MCF 10A (cell line): ENCODE measurements around the gene CCDC9B. TPM values are rescaled to one million over a fixed set of nuclear protein-coding genes. Genes with fewer than 3 reads are reported as not detected.

Source experiments
- BruUV-seq: library from RNA; stranded (reverse); fragments of 400-500 nt; replicated peaks from 2 replicates; lab custom pipeline; 2021; lab: Mats Ljungman, UMichigan
- CTCF ChIA-PET: fragments of 300-600 bp; sonication (Branson Sonifier 250); formaldehyde crosslinking; extraction: SDS; loops from one replicate; lab custom pipeline; 2021; ENCODE audit warnings: antibody characterized with exemption, inconsistent platforms; lab: Yijun Ruan, JAX
- POLR2A ChIA-PET: fragments of 300-600, 350-650 bp; sonication (Branson Sonifier 250); formaldehyde crosslinking; extraction: SDS; loops from one replicate; lab custom pipeline; 2020; ENCODE audit warnings: antibody characterized with exemption, inconsistent platforms; lab: Yijun Ruan, JAX
- DNase-seq: peaks from one replicate; pipeline ENCODE4 v3.0.0-alpha.2; 2018; ENCODE audit not compliant: unreplicated experiment
- H3K27ac Mint-ChIP-seq: one replicate; pipeline ENCODE4 v1.8.0; 2022; ENCODE audit warnings: mild to moderate bottlenecking, low read depth, mixed read lengths; ENCODE audit not compliant: unreplicated experiment
- H3K27me3 Mint-ChIP-seq: one replicate; pipeline ENCODE4 v1.8.0; 2022; ENCODE audit warnings: mixed read lengths; ENCODE audit not compliant: insufficient read depth, unreplicated experiment
- H3K36me3 Mint-ChIP-seq: one replicate; pipeline ENCODE4 v1.8.0; 2022; ENCODE audit warnings: mild to moderate bottlenecking, moderate library complexity, mixed read lengths; ENCODE audit not compliant: insufficient read depth, unreplicated experiment
- H3K4me1 Mint-ChIP-seq: one replicate; pipeline ENCODE4 v1.8.0; 2022; ENCODE audit warnings: mixed read lengths; ENCODE audit not compliant: insufficient read depth, unreplicated experiment
- H3K4me3 Mint-ChIP-seq: one replicate; pipeline ENCODE4 v1.8.0; 2022; ENCODE audit warnings: mild to moderate bottlenecking, moderate library complexity, mixed read lengths; ENCODE audit not compliant: unreplicated experiment
- H3K9me3 Mint-ChIP-seq: one replicate; pipeline ENCODE4 v1.8.0; 2022; ENCODE audit warnings: mixed read lengths; ENCODE audit not compliant: unreplicated experiment
- CTCF ChIP-seq: fragments of 200-600 bp; IDR thresholded peaks from one replicate; pipeline ENCODE4 v1.8.0; 2022; ENCODE audit warnings: antibody characterized with exemption, mild to moderate bottlenecking; ENCODE audit not compliant: unreplicated experiment
- intact Hi-C: fragments of 100-400 bp; cut with micrococcal nuclease; formaldehyde crosslinking; loops from 2 replicates; pipeline ENCODE4 v1.14.1; 2022
- total RNA-seq: library from RNA; stranded (reverse); gene quantifications from 2 replicates; pipeline ENCODE4 v1.2.3, GENCODE V29; 2022

CCDC9B gene
- total RNA-seq, 1 experiment from 2014 or later: 36.0 TPM

- H3K36me3 Mint-ChIP-seq: peaks cover 6% of the 10 kb centered on the region
- H3K27me3 Mint-ChIP-seq: no peaks in the 10 kb centered on the region
- CTCF ChIA-PET: interaction anchor here (0.6 to 3.7 kb wide), 6 partner anchors 13 to 463 kb away, joined by 3 to 22 read pairs (median 4); partner anchors contain the start of gene SPINT1
- DNase-seq: no peak
- intact Hi-C loops: no loop called here
- no peak for TF ChIP-seq CTCF
- no peak overlapping the region for H3K4me3 Mint-ChIP-seq
- H3K4me1 Mint-ChIP-seq: peaks cover 25% of the 10 kb centered on the region
- BruUV-seq: no TSS peak
- POLR2A ChIA-PET: interaction anchor here (0.6 to 1.9 kb wide), 3 partner anchors 12 to 25 kb away, joined by 4 to 13 read pairs (median 10); partner anchors contain the start of gene IVD
- peak overlapping the region; percentile 8 for H3K27ac Mint-ChIP-seq
- H3K9me3 Mint-ChIP-seq: no peaks in the 10 kb centered on the region
Observed at GRCh38 chr15:40380636-40381035, 39.9 kb upstream of the CCDC9B start.

GRCh38 chr15:40379853-40380252 lies 39.1 kb upstream of the CCDC9B start:
- intact Hi-C loops: no loop called here
- TF ChIP-seq CTCF: no peak
- peaks cover 6% of the 10 kb centered on the region for H3K36me3 Mint-ChIP-seq
- H3K9me3 Mint-ChIP-seq: no peaks in the 10 kb centered on the region
- CTCF ChIA-PET: interaction anchor here (0.6 to 3.7 kb wide), 8 partner anchors 12 to 464 kb away, joined by 3 to 22 read pairs (median 4); partner anchors contain the start of gene SPINT1
- BruUV-seq: no TSS peak
- peaks cover 18% of the 10 kb centered on the region for H3K4me1 Mint-ChIP-seq
- peak overlapping the region; percentile 8 for H3K27ac Mint-ChIP-seq
- H3K4me3 Mint-ChIP-seq: no peak overlapping the region
- peak; percentile 98 for DNase-seq
- POLR2A ChIA-PET: interaction anchor here (0.6 to 1.9 kb wide), 8 partner anchors 11 to 133 kb away, joined by 3 to 13 read pairs (median 4); partner anchors contain the start of genes INAFM2 and IVD
- H3K27me3 Mint-ChIP-seq: no peaks in the 10 kb centered on the region

- DNase-seq: no peak
- no TSS peak for BruUV-seq
- Mint-ChIP-seq H3K4me3 (no peak overlapping the region), H3K9me3 (no peaks in the 10 kb centered on the region), H3K4me1 (peaks cover 18% of the 10 kb centered on the region), H3K36me3 (peaks cover 6% of the 10 kb centered on the region), H3K27me3 (no peaks in the 10 kb centered on the region), H3K27ac (peak overlapping the region; percentile 8)
- no peak for TF ChIP-seq CTCF
- POLR2A ChIA-PET: interaction anchor here (0.6 to 1.9 kb wide), 9 partner anchors 11 to 133 kb away, joined by 3 to 13 read pairs (median 4); partner anchors contain the start of genes INAFM2 and IVD
- CTCF ChIA-PET: interaction anchor here (0.6 to 3.7 kb wide), 6 partner anchors 12 to 161 kb away, joined by 3 to 22 read pairs (median 4); no protein-coding TSS in a partner anchor
- intact Hi-C loops: no loop called here
Observed at GRCh38 chr15:40379374-40379773, 38.6 kb upstream of the CCDC9B start.

GRCh38 chr15:40377606-40378005 lies 36.9 kb upstream of the CCDC9B start:
- no peak for TF ChIP-seq CTCF
- no TSS peak for BruUV-seq
- H3K27me3 Mint-ChIP-seq: no peaks in the 10 kb centered on the region
- DNase-seq: no peak
- H3K4me3 Mint-ChIP-seq: no peak overlapping the region
- intact Hi-C loops: no loop called here
- H3K9me3 Mint-ChIP-seq: no peaks in the 10 kb centered on the region
- no peak overlapping the region for H3K27ac Mint-ChIP-seq
- peaks cover 3% of the 10 kb centered on the region for H3K36me3 Mint-ChIP-seq
- ChIA-PET POLR2A (interaction anchor here (1.6 kb wide), 2 partner anchors 20 to 27 kb away, joined by 3 read pairs; no protein-coding TSS in a partner anchor), CTCF (interaction anchor here (1.3 to 3.7 kb wide), 3 partner anchors 10 to 98 kb away, joined by 3 to 22 read pairs (median 6); no protein-coding TSS in a partner anchor)
- H3K4me1 Mint-ChIP-seq: peaks cover 16% of the 10 kb centered on the region
